HG02981 (cell line): ENCODE results near the gene SLC25A52.
"Not testable (repeated sequence)": the region's sequence is repeated elsewhere in the genome, so short reads cannot be mapped to it uniquely, and the experiment has no call there.

Source experiments
- ATAC-seq: cut with Tn5 transposase; IDR thresholded peaks from one replicate; pipeline ENCODE4 v1.9.1; 2021; ENCODE audit warnings: mild to moderate bottlenecking, moderate library complexity; ENCODE audit not compliant: unreplicated experiment

Gene SLC25A52, protein sequence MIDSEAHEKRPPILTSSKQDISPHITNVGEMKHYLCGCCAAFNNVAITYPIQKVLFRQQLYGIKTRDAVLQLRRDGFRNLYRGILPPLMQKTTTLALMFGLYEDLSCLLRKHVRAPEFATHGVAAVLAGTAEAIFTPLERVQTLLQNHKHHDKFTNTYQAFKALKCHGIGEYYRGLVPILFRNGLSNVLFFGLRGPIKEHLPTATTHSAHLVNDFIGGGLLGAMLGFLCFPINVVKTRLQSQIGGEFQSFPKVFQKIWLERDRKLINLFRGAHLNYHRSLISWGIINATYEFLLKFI

DNA sequence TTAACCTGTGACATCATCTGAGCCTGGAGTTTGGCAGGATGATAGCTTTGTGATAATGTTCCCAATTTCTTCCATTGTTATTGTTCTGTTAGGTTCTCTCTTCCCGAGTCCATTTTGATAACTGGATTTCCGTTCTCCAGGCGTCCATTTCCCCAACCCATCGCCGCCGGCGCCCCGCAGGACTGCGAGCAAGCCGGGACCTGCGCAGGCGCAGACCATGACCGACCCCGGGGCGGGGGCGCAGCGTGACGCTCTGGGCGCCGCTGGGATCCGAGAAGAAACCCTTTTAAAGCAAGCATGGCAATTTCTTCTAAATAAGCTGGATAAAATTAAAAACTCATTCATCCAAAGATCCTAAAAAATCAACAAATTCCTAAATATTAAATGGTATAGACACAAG lies at the start of gene SLC25A52:
Gene SLC25A52, minus strand, starts transcription at position 186 of the 400 bp plus-strand sequence. CDS start 219 bp downstream, outside the sequence.
- ATAC-seq = no peak

DNA sequence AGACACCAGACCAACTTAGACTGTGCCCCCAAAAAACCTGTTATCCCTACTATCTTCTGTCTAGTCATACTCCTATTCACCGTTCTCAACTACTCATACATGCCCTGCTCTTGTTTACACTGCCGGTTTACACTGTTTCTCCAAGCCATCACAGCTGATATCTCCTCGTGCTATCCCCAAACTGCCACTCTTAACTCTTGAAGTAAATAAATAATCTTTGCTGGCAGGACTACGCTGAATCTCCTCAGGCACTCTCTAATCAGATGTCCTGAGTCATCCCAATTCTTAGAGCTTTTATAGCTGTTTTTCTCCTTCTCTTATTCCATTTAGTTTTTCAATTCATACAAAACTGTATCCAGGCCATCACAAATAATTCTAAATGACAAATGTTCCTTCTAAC lies 48.4 kb upstream of the SLC25A52 start:
- ATAC-seq = not testable (repeated sequence)

GRCh38 chr18:31801078-31801477 lies 40.4 kb upstream of the SLC25A52 start:
- ATAC-seq = no peak

DNA sequence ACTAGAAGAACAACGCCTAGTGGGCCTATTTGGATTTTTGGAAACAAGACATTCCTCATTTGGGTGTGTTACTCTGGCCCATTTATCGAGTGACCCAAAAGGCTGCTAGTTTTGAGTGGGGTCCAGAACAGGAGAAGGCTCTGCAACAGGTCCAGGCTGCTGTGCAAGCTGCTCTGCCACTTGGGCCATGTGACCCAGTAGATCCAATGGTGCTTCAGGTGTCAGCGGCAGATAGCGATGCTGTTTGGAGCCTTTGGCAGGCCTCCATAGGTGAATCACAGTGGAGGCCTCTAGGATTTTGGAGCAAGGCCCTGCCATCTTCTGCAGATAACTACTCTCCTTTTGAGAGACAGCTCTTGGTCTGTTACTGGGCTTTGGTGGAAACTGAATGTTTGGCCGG lies 38.6 kb upstream of the SLC25A52 start:
- ATAC-seq = not testable (repeated sequence)

DNA sequence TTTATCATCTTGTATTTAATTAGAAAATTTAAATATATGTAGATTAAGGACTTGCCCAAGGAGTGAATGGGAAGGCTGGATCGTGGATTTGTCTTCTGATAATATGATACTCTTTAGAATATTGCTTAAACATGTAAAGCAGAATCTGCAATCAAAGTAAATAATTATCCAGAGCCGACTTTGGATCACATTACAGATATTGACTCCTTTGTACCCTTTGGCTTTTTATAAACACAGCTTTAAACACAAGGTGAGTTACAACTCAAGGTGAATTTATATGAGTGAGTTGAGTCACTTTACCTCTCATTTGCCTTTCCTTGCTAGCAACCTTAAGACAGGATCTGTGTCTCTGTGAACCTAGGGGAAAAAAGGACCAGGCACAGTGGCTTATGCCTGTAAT lies 37.7 kb upstream of the SLC25A52 start:
- ATAC-seq = no peak

DNA sequence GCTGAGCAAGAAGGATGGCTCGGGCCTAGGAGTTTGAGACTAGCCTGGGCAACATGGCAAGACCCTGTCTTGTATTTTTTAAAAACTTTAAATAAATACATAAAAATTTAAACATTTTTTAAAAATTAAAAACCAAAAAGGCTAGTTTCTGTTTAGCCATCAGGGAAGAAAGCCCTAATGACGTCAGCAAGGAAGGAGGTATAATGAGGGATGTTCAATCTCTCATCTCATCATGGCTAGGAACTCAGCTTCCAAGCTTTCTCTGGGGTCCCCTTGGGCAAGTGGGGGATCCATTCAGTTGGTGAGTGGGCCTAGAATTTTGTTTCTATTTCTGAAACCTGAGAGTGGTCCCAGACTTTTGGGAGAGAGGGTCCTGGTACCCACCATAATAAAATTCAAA lies 35.1 kb upstream of the SLC25A52 start:
- no peak for ATAC-seq

- no peak for ATAC-seq
Observed at GRCh38 chr18:31793531-31793930, 32.9 kb upstream of the SLC25A52 start.

DNA sequence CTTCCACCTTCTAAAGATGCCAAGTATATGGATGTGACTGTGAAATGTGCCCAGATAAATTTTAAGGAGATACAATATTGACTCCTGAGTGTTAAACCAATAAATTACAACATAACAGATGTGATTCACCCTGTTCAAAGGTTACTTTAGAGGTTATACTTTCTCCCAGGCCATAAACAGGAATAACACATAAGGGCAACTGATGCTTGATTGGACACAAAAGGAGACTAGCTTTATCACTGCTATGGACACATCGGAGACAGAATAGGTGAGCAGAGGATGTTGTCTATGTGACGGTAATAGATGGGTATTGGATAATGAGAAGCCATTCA lies 31.9 kb upstream of the SLC25A52 start:
- ATAC-seq = no peak

DNA sequence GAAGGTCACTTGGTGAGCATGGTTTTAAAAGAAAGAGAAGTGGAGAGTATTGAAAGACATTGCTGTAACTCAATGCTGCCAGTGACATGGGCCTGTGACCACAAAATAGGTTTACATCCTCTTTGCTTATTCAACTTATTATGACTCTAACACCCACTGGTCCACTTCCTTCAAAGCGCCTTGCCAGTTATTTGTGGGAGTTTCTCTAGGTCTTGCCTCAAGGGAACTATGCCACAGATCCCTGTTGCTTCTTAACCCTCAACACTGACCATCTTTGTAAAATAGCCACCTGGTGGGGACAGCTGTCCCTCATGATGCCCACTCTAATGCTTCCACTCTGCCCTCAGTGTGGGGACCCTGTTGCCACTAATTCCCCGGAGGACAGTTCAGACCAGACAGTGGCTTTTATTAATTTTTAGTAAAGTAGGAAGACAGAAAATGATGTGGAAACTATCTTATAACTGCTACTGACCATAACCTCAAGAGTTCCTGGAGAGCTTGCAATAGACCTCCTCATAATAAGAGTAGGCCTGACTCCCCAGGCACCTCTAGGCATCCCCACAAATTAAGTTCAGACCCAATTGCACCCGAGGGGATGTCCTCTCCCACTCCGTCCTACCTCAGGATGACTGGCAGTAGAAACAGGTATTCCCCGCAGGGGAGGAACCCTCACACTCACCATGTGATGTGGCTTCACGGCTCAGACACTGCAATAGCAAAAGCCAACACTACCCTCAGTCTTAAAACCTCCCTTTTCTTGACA lies 31.3 kb upstream of the SLC25A52 start:
- peak; percentile 92 for ATAC-seq

DNA sequence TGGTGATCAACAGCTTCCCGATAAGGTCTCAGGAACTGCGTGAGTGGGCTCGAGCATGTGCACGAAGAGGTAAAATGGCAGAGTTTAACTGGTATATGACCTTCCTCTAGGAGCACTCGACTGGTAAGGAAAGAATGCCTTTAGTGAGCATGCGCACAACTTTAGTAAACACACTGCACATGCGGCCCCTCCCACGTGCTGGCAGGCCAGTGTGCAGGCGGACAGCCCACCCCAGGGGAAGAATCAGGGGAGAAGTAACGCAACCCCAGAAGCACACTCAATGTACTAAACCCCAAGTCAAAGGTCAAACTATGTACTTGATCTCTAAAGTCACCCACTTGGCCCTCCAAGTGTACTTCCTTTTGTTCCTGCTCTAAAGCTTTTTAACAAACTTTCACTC lies 28.7 kb upstream of the SLC25A52 start:
- ATAC-seq = no peak

DNA sequence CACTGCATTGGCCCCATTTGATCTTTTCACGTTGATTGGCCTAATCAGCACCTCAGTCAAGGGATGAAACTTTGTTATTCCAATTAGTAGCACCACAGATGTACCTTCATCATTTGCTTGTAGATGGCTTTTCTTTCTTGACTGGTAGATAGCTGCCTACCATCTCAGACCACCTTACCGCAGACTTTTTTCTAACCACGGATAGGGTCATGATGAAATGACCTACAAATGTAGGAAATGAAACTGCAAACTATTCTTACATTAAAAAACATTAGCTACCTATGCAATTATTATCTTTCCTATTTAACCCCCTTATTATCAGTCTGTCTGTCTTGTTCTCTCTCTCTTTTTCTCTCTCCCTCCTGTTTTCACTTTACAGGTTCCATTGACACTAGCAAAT lies 22.4 kb upstream of the SLC25A52 start:
- ATAC-seq = no peak

DNA sequence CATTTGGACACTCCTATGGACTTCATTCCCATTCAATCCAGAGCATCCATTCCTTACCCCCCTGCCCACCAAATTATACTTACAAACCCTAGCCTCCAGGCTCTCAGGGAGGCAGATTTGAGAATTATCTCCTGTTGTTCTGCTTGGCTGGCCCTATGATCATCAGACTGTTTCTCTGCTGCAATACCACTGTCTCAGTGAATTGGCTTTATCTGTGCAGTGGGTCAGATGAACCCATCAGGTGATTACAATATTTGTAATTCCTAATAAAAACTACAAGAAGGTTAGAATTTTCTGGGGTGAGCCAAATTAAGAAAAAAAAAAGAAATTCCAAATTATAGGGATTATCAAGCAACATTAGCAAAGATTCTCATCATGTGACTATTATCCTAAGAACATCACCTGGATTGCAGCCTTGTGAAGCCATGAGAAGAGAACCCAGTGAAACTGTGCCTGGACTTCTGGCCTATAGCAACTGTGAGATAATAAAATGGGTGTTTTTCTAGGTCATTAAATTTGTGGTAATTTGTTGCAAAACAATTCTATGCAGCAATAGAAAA lies 17.8 kb upstream of the SLC25A52 start:
- no peak for ATAC-seq

DNA sequence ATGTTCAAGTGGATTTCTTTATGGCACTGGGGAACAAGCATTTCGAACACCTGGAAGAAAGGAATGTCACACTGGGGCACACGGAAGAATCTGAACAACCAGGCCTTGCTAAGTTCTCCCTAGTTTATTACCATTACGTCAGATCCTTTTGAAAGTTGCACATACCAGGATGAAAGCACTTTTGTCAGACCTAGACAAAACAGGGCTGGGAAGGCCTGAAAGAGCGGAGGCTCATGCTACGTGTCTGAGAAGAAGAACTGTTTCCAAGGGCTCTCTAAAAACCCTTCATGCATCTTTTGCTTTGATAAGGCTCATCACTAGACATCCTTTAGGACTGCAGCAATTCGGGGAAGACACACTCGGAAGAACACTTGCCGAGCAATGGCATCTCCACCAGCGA lies 15.4 kb upstream of the SLC25A52 start:
- ATAC-seq = no peak

GRCh38 chr18:31774962-31775361 lies 14.3 kb upstream of the SLC25A52 start:
- no peak for ATAC-seq

DNA sequence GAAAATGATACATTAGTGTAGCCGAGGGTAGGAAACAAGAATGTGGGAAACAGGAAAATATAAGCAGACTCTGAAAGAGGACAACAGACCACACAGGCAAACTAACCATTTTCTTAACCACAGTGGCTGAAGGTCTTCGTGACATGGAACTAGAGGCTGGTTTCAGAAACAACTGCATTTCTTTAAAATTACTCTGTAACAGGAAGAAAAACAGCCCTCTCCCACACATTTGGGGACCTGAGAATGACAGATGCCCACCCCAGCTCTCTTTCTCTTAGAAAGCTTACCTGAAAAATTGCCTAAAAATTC lies 13.8 kb upstream of the SLC25A52 start:
- ATAC-seq = no peak

DNA sequence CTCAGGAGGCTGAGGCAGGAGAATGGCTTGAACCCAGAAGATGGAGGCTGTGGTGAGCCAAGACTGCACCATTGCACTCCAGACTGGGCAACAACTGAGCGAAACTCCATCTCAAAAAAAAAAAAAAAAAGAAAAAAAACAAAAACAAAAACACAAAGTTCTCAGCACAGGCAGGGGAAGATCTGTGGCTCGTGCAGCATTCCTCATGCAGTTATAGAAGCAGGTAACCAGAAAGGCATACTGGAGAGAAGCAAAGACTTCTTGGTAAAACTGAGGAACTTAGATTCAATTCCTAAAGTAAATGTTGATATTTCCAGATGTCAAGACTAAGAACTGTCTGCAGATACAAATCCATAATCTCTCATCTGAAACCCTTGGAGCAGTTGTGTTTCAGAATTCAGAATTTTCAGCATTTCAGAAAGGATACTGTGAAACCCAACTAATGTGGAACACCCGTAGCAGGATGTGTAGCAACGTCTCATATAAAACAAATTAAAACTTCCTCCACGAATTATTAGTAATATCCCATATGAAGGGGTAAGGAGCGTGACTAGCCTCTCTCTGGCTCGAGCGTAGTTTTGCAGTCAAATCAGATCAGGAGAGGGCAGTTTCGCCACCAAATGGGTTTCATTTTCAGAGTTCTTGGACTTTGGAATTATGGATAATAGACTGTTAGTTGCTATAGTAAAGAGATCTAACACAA lies 13.2 kb upstream of the SLC25A52 start:
- ATAC-seq = no peak

GRCh38 chr18:31772699-31773098 lies 12.0 kb upstream of the SLC25A52 start:
- no peak for ATAC-seq

DNA sequence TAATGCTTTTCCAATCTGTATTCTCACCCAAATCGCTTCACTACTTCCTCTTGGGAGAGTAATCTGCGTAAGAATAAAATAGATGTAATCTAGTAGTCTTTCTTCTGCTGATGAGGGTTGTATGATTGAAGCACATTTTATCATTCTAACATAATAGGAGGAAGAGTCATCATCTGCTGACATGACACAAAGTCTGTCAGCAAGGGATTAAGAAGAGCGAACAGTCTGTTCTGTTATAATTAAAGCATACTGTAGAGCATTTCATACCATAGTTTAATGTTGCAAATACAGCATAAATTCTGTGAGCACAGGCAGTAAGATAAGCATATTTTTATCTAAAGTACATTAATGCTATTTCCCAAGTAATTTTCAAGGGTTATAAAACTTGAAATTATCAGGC lies 10.4 kb downstream of the SLC25A52 start:
- ATAC-seq = no peak

DNA sequence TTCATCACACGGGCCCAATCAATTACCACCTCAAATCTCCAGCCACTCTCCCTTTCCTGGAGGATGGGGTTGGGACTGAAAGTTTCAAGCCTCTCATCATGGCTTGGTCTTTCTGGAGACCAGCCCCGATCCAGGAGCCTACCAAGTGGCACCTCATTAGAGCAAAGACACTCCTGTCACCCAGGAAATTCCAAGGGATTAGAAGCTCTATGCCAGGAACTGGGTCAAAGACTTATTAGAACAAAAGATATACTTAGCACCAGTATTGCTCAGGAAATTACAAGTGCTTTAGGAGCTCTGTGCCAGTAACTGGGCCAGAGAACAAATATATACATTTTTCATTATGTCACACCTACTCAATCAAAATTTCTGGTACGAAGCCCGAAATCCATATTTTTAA lies 14.3 kb downstream of the SLC25A52 start:
- ATAC-seq = no peak

DNA sequence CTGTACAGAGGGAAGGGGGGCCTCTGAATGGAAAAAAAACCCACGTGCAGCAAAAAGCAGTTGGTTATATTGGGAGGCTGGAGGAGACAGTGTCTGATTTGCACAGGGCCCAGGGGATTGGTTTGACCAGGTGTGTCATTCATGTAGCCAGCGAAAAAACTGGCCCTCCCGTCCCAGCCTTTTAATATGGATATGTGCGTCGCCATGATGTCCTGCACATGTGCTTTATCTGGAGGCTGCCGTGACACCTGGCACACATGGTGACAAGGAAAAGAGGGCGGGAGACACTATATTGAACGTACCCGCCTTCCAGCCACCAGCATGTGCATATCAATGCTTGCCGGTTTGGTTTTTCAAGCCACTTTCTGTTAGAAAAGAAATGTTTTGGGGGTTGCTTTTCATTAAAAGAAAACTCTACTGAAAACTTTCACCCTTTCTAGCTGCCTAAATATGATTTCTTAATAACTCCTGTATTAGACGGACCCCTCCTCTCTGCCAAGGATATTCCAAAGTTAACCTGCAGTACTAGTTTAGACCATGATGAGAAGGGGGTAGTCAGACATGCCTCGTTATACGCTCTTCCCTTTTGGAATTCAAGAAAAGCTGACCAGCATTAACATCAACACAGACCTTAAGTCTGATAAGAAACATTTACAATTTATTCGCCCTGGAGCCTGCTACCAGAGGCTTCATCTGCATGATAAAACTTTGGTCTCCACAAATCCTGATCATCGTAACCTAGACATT lies 16.2 kb downstream of the SLC25A52 start:
- ATAC-seq = no peak

GRCh38 chr18:31743600-31743999 lies 17.1 kb downstream of the SLC25A52 start:
- not testable (repeated sequence) for ATAC-seq
